Thyroid gland (tissue), 4 donors: Measurements from ENCODE around the gene WDR75.

Source experiments
- CTCF ChIP-seq, 6 experiments: fragments of 200-600 bp in 3 of 6; fragments of 450-650 bp in 3 of 6; sonication (generic) in 3 of 6; IDR thresholded peaks; one replicate each; pipeline ENCODE4 v1.5.1; 2016 to 2019; ENCODE audit warnings: antibody characterized with exemption in 6 of 6, mild to moderate bottlenecking in 2 of 6, inconsistent platforms in 1 of 6, moderate library complexity in 1 of 6
- POLR2A ChIP-seq, 2 donors: fragments of 450-650 bp; IDR thresholded peaks; one replicate each; pipeline ENCODE4 v1.6.1; 2017; ENCODE audit warnings: antibody characterized with exemption in 2 of 2, mild to moderate bottlenecking in 2 of 2, moderate library complexity in 1 of 2

DNA sequence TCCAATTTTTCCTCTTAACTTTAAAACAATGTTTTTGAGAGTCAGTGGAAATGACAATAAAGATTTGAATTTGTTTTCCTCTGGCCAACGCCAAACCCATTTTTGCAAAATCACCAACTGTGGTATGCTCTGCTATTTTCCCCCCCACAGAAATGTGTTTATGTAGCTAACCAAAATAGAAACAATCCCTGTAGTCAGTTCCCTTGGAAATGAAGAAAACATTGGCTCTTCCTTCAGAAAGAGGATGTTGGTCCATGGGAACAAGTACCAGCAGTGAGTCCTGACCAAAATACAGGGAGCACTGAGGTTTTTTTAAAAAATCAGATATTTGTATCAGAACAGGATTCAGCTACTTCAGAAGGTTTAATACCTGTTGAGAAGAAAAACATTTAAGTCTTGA lies 74.0 kb downstream of the WDR75 start:
- no peak for TF ChIP-seq CTCF (IDR thresholded peaks at IDR 0.05)
- no peak for TF ChIP-seq POLR2A (IDR thresholded peaks at IDR 0.05)
